OCI-LY3 (cell line): Measurements from ENCODE around the gene NHLH1.
"Not testable (repeated sequence)": the region's sequence is repeated elsewhere in the genome, so short reads cannot be mapped to it uniquely, and the experiment has no call there.

Experiments
- H2AFZ ChIP-seq: fragments of 200-600, 300-600 bp; shearing (Covaris generic); 2 replicates; pipeline ENCODE4 v1.6.0; 2014; ENCODE audit warnings: antibody characterized with exemption, low read depth, low read length
- H3K27ac ChIP-seq: fragments of 200-600, 300-600 bp; sonication (generic); 2 replicates; pipeline ENCODE4 v1.5.1; 2014; ENCODE audit warnings: mild to moderate bottlenecking, low read length, moderate library complexity, mixed read lengths
- H3K27me3 ChIP-seq: fragments of 200-600, 300-600 bp; sonication (generic); 2 replicates; pipeline ENCODE4 v1.6.1; 2014; ENCODE audit warnings: low read depth, low read length, mixed read lengths
- H3K36me3 ChIP-seq: fragments of 200-600, 300-600 bp; sonication (generic); replicated peaks from 2 replicates; pipeline ENCODE3; 2014; ENCODE audit warnings: low read depth, low read length, mixed read lengths
- H3K4me1 ChIP-seq: fragments of 300-600, 200-600 bp; sonication (generic); 2 replicates; pipeline ENCODE4 v1.6.1; 2014; ENCODE audit warnings: low read length, mixed read lengths
- H3K4me2 ChIP-seq: fragments of 200-600, 300-600 bp; sonication (generic); 2 replicates; pipeline ENCODE4 v1.6.1; 2014; ENCODE audit warnings: low read length, mixed read lengths
- H3K4me3 ChIP-seq: fragments of 300-600, 200-600 bp; sonication (generic); 2 replicates; pipeline ENCODE4 v1.5.1; 2014; ENCODE audit warnings: antibody characterized with exemption, mild to moderate bottlenecking, low read length, moderate library complexity
- H3K79me2 ChIP-seq: fragments of 300-600, 200-600 bp; shearing (Covaris generic); 2 replicates; pipeline ENCODE4 v1.6.1; 2014; ENCODE audit warnings: mild to moderate bottlenecking, low read length, mixed read lengths
- H3K9ac ChIP-seq: fragments of 300-600, 200-600 bp; shearing (Covaris generic); 2 replicates; pipeline ENCODE4 v1.6.0; 2014; ENCODE audit warnings: mild to moderate bottlenecking, low read length, moderate library complexity
- H3K9me3 ChIP-seq: fragments of 200-600, 300-600 bp; shearing (Covaris generic); 2 replicates; pipeline ENCODE4 v1.6.1; 2014; ENCODE audit warnings: low read length, mixed read lengths; ENCODE audit not compliant: insufficient read depth
- H4K20me1 ChIP-seq: fragments of 200-600, 300-600 bp; sonication (generic); 2 replicates; pipeline ENCODE4 v1.6.1; 2016; ENCODE audit warnings: low read length, mixed read lengths; ENCODE audit not compliant: insufficient read depth
- EZH2phosphoT487 ChIP-seq: fragments of 200-600 bp; shearing (Covaris generic); IDR thresholded peaks from 2 replicates; pipeline ENCODE4 v1.6.1; 2018; ENCODE audit warnings: antibody characterized with exemption, mixed run types, low read depth
- TF ChIP-seq, protein P1 (sequence below): fragments of 200-600, 300-600 bp; sonication (generic); IDR thresholded peaks from 2 replicates; pipeline ENCODE4 v1.5.1; 2014; ENCODE audit warnings: antibody characterized with exemption, low read length, low read depth

NHLH1 gene

DNA sequence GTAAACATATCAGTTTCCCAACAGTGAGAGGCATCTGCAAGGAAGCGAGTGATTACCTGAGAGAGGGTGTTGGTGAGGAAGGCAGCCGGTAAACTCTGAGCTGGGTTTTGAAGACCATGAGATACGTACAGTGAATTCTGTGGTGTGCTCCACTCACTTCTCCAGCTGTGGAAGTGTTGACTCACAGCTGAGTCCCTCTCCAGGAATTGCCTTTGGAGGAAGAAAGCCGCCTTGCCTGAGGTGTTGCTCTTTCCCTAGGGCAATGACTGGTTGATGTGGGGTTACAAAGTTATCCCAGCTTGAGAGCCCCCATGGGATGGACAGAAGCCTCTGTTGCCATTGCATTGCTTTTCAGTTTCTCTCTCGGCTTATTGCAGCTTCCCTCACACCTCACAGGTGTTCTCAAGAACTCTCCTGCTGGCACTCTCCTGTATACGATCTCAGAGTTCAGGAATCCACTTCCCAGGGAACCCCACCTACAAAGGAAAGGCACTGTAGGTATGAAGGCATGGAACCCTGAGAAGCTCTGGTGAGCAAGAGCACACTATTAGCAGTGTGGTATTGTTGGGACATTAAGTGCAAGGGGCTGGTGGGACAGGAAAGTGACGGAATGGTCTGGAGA, 10.8 kb downstream of the NHLH1 start:
- H3K27me3 ChIP-seq, result peaks cover 7% of the 10 kb centered on the region; the same call in 1 of the 2 replicates
- no peaks in the 10 kb centered on the region for H3K36me3 ChIP-seq
- H4K20me1 ChIP-seq, result no peaks in the 10 kb centered on the region
- TF ChIP-seq, protein P1, sequence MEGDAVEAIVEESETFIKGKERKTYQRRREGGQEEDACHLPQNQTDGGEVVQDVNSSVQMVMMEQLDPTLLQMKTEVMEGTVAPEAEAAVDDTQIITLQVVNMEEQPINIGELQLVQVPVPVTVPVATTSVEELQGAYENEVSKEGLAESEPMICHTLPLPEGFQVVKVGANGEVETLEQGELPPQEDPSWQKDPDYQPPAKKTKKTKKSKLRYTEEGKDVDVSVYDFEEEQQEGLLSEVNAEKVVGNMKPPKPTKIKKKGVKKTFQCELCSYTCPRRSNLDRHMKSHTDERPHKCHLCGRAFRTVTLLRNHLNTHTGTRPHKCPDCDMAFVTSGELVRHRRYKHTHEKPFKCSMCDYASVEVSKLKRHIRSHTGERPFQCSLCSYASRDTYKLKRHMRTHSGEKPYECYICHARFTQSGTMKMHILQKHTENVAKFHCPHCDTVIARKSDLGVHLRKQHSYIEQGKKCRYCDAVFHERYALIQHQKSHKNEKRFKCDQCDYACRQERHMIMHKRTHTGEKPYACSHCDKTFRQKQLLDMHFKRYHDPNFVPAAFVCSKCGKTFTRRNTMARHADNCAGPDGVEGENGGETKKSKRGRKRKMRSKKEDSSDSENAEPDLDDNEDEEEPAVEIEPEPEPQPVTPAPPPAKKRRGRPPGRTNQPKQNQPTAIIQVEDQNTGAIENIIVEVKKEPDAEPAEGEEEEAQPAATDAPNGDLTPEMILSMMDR, result no peak
- no peak for TF ChIP-seq EZH2phosphoT487
- no peak overlapping the region for H3K27ac ChIP-seq
- no peak overlapping the region for H3K4me2 ChIP-seq
- H3K9ac ChIP-seq, result no peak overlapping the region
- H3K9me3 ChIP-seq, result no peaks in the 10 kb centered on the region
- no peaks in the 10 kb centered on the region for H3K79me2 ChIP-seq
- H3K4me3 ChIP-seq, result no peak overlapping the region
- H2AFZ ChIP-seq, result no peak overlapping the region
- peaks cover 17% of the 10 kb centered on the region for H3K4me1 ChIP-seq

DNA sequence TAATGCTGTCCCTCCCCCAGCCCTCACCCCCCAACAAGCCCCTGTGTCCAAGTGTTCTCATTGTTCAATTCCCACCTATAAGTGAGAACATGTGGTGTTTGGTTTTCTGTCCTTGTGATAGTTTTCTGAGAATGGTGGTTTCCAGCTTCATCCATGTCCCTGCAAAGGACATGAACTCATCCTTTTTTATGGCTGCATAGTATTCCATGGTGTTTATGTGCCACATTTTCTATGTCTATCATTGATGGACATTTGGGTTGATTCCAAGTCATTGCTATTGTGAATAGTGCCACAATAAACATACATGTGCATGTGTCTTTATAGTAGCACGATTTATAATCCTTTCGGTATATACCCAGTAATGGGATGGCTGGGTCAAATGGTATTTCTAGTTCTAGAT, 17.9 kb downstream of the NHLH1 start:
- not testable (repeated sequence) for H3K27ac ChIP-seq, H3K9me3 ChIP-seq, H3K4me2 ChIP-seq, H3K36me3 ChIP-seq, H3K4me3 ChIP-seq, H2AFZ ChIP-seq, H3K4me1 ChIP-seq, H3K9ac ChIP-seq, H3K79me2 ChIP-seq, H3K27me3 ChIP-seq, H4K20me1 ChIP-seq

DNA sequence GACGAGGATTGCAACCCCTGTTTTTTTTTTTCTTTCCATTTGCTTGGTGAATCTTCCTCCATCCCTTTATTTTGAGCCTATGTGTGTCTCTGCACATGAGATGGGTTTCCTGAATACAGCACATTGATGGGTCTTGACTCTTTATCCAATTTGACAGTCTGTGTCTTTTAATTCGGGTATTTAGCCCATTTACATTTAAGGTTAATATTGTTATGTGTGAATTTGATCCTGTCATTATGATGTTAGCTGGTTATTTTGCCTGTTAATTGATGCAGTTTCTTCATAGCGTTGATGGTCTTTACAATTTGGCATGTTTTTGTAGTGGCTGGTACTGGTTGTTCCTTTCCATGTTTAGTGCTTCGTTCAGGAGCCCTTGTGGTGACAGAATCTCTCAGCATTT, 21.5 kb downstream of the NHLH1 start:
- not testable (repeated sequence) for H3K27ac ChIP-seq, H3K9me3 ChIP-seq, H3K4me3 ChIP-seq, H3K27me3 ChIP-seq, H3K79me2 ChIP-seq, H2AFZ ChIP-seq, H3K4me2 ChIP-seq, H3K4me1 ChIP-seq, H3K9ac ChIP-seq, H3K36me3 ChIP-seq, H4K20me1 ChIP-seq

DNA sequence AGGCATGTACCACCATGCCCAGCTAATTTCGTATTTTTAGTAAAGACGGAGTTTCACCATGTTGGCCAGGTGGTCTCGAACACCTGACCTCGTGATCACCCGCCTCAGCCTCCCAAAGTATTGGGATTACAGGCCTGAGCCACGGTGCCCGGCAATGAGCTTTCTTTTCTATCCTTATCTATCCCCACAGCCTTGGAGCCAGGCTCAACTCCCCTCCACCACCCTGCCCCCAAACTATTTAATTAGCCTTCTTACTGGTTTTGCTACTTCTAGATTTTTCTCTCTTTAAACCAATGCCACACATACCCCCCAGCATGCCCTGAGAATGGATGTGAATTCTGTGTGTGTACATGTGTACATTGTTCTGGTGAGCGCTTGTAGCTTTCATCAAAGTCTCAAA, 27.8 kb downstream of the NHLH1 start:
- Histone ChIP-seq H3K4me2 (no peak overlapping the region), H3K27ac (no peak overlapping the region), H2AFZ (no peak overlapping the region), H3K36me3 (no peaks in the 10 kb centered on the region), H3K9ac (no peak overlapping the region), H3K4me3 (no peak overlapping the region), H3K79me2 (no peaks in the 10 kb centered on the region), H3K4me1 (0 out of 2 replicates have a peak, but pooled peaks cover under 1% of the 10 kb centered on the region), H3K9me3 (no peaks in the 10 kb centered on the region), H4K20me1 (no peaks in the 10 kb centered on the region), H3K27me3 (peaks cover 11% of the 10 kb centered on the region)
- TF ChIP-seq, protein P1, result no peak
- TF ChIP-seq EZH2phosphoT487, result no peak

DNA sequence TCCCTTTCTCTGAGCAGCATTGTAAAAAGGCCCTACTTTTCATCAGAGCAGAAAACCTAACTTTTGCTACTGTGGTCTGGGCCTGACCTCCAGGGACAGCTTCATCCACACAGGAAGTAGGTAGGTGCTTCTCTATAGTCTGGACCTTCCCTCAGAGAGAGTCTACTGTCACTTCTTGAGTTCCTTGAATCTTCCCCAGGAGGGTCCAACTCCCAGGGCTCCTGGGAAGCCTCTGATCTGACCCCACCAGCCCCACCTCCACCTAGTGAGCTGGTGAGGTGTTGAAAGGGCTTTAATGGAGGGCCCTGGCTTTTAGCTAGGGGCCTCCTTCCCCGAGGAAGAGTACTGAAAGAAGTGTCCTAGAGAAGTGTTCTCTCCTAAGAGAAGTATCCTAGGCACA, 30.8 kb downstream of the NHLH1 start:
- TF ChIP-seq, protein P1, result no peak
- TF ChIP-seq EZH2phosphoT487, result no peak
- no peak overlapping the region for H3K27ac ChIP-seq
- H3K9me3 ChIP-seq, result no peaks in the 10 kb centered on the region
- H4K20me1 ChIP-seq, result no peaks in the 10 kb centered on the region
- H3K4me3 ChIP-seq, result no peak overlapping the region
- H3K36me3 ChIP-seq, result no peaks in the 10 kb centered on the region
- no peak overlapping the region for H3K9ac ChIP-seq
- H3K27me3 ChIP-seq, result peaks cover 24% of the 10 kb centered on the region
- no peaks in the 10 kb centered on the region for H3K79me2 ChIP-seq
- peaks cover 5% of the 10 kb centered on the region; the same call in 1 of the 2 replicates for H3K4me1 ChIP-seq
- no peak overlapping the region for H3K4me2 ChIP-seq
- H2AFZ ChIP-seq, result no peak overlapping the region
